Heart left ventricle (tissue), 13 donors: Measurements from ENCODE around the gene LPP.

Experiments
- POLR2A ChIP-seq, 2 donors: fragments of 450-650 bp; IDR thresholded peaks; one replicate each; pipeline ENCODE4 v1.6.1; 2017; ENCODE audit warnings: antibody characterized with exemption in 2 of 2, mild to moderate bottlenecking in 2 of 2, moderate library complexity in 2 of 2
- TF ChIP-seq, protein P1 (sequence below), 12 donors: fragments of 200-600 bp; sonication (generic) in 4 of 12; IDR thresholded peaks; one replicate each; pipeline versions ENCODE4 v1.5.0 to v1.8.0; 2018 to 2022; ENCODE audit warnings: antibody characterized with exemption in 12 of 12, mild to moderate bottlenecking in 5 of 12
- donor health status: ischemic (EF 13 %, LVEDD 7.1; RV severe dilation, severe dysfunction).
- donor health status: DM: no; HTN: yes; CAD: no.
- donor health status: DM: no; HTN: no; CAD: no.
- donor health status: ischemic (EF 25% LVEDD 6.9; RV normal size, moderate dysfunction).
- donor health status: ischemic (EF 25% LVEDD 5.7; RV mildly dilated, moderate dysfunction).
- donor health status: ischemic (EF 35%, LVEDD 5.7; RV mildly dilated, moderate dysfunction).
- donor health status: nonischemic (EF 11% LVEDD 7.7; RV severe dilation, severe dysfunction).
- donor health status: DM: yes; HTN: yes; CAD: no.
- donor health status: PGD.
- donor health status: ischemic (EF 29% LVEDD 5.4; RV normal size, mild dysfunction).
- donor health status: nonischemic (EF 23%, LVEDD 6.1; RV moderate dilation, normal function).

DNA sequence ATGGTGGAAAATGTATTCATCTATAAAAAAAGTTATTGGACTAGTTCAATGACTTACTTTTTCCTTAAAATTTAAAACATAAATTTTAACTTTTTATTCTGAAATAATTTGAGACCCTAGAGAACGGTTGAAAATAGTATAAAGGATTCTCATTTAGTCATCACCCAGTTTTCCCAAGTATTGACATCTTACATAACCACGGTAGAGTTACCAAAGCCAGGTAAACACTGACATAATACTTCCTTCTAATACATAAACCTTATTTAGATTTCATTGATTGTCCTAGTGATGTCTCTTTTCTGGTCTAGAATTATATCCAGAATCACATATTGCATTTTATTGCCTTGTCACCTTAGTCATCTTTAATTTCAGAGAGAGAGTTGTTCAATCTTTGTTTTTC lies 319.1 kb downstream of the LPP start:
- TF ChIP-seq, protein P1, sequence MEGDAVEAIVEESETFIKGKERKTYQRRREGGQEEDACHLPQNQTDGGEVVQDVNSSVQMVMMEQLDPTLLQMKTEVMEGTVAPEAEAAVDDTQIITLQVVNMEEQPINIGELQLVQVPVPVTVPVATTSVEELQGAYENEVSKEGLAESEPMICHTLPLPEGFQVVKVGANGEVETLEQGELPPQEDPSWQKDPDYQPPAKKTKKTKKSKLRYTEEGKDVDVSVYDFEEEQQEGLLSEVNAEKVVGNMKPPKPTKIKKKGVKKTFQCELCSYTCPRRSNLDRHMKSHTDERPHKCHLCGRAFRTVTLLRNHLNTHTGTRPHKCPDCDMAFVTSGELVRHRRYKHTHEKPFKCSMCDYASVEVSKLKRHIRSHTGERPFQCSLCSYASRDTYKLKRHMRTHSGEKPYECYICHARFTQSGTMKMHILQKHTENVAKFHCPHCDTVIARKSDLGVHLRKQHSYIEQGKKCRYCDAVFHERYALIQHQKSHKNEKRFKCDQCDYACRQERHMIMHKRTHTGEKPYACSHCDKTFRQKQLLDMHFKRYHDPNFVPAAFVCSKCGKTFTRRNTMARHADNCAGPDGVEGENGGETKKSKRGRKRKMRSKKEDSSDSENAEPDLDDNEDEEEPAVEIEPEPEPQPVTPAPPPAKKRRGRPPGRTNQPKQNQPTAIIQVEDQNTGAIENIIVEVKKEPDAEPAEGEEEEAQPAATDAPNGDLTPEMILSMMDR (IDR thresholded peaks at IDR 0.05), result no peak
- TF ChIP-seq POLR2A (IDR thresholded peaks at IDR 0.05), result no peak
